ENCODE results near the gene GRID1. TPM values are rescaled to one million over a fixed set of nuclear protein-coding genes. Genes with fewer than 3 reads are reported as not detected.

The GRID1 gene
- total RNA-seq, 1 experiment from 2014 or later = not detected

DNA sequence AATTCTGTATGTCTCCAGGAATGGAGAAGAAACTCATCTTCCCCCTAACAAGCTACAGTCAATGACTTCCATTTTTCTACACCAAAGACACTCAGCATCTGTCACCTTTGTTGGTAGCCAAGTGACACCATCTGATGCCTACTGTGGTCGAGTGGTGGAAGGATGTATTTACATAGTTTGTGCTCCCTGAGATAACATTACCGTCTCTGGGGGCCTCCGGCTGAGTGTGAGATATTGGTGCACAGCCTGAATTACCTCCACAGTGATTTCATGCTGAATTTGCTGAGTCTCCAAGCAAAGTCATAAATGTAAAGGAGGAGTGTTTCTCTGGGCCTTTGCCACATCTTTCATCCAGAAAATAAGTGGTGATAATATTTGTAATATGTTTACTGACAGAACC, 114.0 kb downstream of the GRID1 start:
- BruUV-seq (replicated peaks) = no TSS peak
- CTCF ChIA-PET = no interaction called here
- no peaks in the 10 kb centered on the region for H3K36me3 Mint-ChIP-seq (ENCODE audit: insufficient read depth, unreplicated experiment)
- H3K4me3 Mint-ChIP-seq (ENCODE audit: low read depth, unreplicated experiment) = no peak overlapping the region
- no peak overlapping the region for H3K27ac Mint-ChIP-seq (ENCODE audit: unreplicated experiment)
- H3K9me3 Mint-ChIP-seq (ENCODE audit: low read depth, unreplicated experiment) = no peaks in the 10 kb centered on the region
- DNase-seq = no peak
- H3K27me3 Mint-ChIP-seq (ENCODE audit: unreplicated experiment) = peaks cover 56% of the 10 kb centered on the region
- H3K4me1 Mint-ChIP-seq (ENCODE audit: low read depth, unreplicated experiment) = peaks cover 9% of the 10 kb centered on the region
- intact Hi-C loops (cut with micrococcal nuclease; ENCODE audit: unreplicated experiment) = no loop called here
- TF ChIP-seq, protein P1, sequence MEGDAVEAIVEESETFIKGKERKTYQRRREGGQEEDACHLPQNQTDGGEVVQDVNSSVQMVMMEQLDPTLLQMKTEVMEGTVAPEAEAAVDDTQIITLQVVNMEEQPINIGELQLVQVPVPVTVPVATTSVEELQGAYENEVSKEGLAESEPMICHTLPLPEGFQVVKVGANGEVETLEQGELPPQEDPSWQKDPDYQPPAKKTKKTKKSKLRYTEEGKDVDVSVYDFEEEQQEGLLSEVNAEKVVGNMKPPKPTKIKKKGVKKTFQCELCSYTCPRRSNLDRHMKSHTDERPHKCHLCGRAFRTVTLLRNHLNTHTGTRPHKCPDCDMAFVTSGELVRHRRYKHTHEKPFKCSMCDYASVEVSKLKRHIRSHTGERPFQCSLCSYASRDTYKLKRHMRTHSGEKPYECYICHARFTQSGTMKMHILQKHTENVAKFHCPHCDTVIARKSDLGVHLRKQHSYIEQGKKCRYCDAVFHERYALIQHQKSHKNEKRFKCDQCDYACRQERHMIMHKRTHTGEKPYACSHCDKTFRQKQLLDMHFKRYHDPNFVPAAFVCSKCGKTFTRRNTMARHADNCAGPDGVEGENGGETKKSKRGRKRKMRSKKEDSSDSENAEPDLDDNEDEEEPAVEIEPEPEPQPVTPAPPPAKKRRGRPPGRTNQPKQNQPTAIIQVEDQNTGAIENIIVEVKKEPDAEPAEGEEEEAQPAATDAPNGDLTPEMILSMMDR (IDR thresholded peaks at IDR 0.05; ENCODE audit: unreplicated experiment) = no peak

DNA sequence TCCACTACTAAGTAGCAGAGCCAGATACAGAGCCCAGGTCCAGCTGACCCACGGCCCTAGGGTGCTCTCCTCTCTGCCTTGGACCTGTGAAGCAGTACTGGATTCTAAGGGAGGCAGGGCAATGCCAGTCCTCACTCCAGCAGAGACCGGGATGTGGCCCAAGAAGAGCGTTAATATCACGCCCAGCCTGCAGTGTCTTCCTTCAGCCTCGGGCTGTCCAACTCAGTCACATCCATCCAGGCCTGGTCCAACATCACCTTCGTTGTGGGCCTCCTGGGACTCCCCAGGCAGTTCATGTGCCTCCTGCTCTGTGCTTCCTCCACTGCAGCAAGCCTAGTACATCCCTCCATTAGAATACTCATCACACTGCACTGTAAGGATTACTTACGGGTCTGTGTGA, 114.5 kb downstream of the GRID1 start:
- no TSS peak for BruUV-seq (replicated peaks)
- Mint-ChIP-seq H3K36me3 (ENCODE audit: insufficient read depth, unreplicated experiment) (no peaks in the 10 kb centered on the region), H3K4me1 (ENCODE audit: low read depth, unreplicated experiment) (peaks cover 9% of the 10 kb centered on the region), H3K27me3 (ENCODE audit: unreplicated experiment) (peaks cover 56% of the 10 kb centered on the region), H3K27ac (ENCODE audit: unreplicated experiment) (no peak overlapping the region), H3K4me3 (ENCODE audit: low read depth, unreplicated experiment) (no peak overlapping the region), H3K9me3 (ENCODE audit: low read depth, unreplicated experiment) (no peaks in the 10 kb centered on the region)
- DNase-seq = no peak
- CTCF ChIA-PET = no interaction called here
- TF ChIP-seq, protein P1 (IDR thresholded peaks at IDR 0.05; ENCODE audit: unreplicated experiment) = no peak
- intact Hi-C loops (cut with micrococcal nuclease; ENCODE audit: unreplicated experiment) = no loop called here

DNA sequence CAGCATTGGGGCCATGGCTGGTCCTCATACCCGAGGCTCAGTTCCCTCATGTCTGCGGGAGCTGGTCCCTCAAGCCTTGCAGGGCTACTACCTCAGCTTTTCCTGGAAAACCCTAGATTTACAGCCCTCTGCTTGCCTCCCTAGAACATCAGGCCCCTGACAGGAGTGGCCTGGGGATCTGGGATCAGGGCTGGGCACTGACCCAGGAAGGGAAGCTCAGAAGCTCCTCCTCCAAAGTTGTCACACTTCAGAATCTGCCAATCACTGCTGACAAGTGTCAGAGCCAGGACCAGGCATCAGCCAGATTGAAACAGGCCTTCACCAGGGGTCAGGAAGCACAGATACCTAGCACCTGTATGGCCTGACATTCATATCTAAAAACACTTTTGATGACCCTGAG, 115.2 kb downstream of the GRID1 start:
- Mint-ChIP-seq H3K4me3 (ENCODE audit: low read depth, unreplicated experiment) (no peak overlapping the region), H3K27me3 (ENCODE audit: unreplicated experiment) (peaks cover 56% of the 10 kb centered on the region), H3K36me3 (ENCODE audit: insufficient read depth, unreplicated experiment) (no peaks in the 10 kb centered on the region), H3K9me3 (ENCODE audit: low read depth, unreplicated experiment) (no peaks in the 10 kb centered on the region), H3K27ac (ENCODE audit: unreplicated experiment) (no peak overlapping the region), H3K4me1 (ENCODE audit: low read depth, unreplicated experiment) (peaks cover 9% of the 10 kb centered on the region)
- DNase-seq = no peak
- TF ChIP-seq, protein P1 (IDR thresholded peaks at IDR 0.05; ENCODE audit: unreplicated experiment) = no peak
- intact Hi-C loops (cut with micrococcal nuclease; ENCODE audit: unreplicated experiment) = no loop called here
- CTCF ChIA-PET = no interaction called here
- BruUV-seq (replicated peaks) = no TSS peak

DNA sequence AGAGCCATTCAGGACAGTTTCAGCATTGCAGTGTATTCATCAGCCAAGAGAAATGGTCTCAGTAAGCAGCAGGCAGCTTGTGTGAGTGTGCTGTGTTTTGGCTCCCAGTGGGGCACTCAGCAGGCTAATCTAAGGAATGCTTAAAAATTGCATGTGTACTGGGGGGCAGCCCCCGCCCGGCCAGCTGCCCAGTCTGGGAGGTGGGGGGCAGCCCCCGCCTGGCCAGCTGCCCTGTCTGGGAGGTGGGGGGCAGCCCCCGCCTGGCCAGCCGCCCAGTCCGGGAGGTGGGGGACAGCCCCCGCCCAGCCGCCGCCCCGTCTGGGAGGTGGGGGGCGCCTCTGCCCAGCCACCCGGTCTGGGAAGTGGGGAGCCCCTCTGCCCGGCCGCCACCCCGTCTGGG, 116.2 kb downstream of the GRID1 start:
- CTCF ChIA-PET = no interaction called here
- Mint-ChIP-seq H3K4me3 (ENCODE audit: low read depth, unreplicated experiment) (no peak overlapping the region), H3K27me3 (ENCODE audit: unreplicated experiment) (peaks cover 49% of the 10 kb centered on the region), H3K36me3 (ENCODE audit: insufficient read depth, unreplicated experiment) (no peaks in the 10 kb centered on the region), H3K4me1 (ENCODE audit: low read depth, unreplicated experiment) (peaks cover 9% of the 10 kb centered on the region), H3K27ac (ENCODE audit: unreplicated experiment) (no peak overlapping the region), H3K9me3 (ENCODE audit: low read depth, unreplicated experiment) (no peaks in the 10 kb centered on the region)
- no TSS peak for BruUV-seq (replicated peaks)
- no peak for DNase-seq
- TF ChIP-seq, protein P1 (IDR thresholded peaks at IDR 0.05; ENCODE audit: unreplicated experiment) = no peak
- intact Hi-C loops (cut with micrococcal nuclease; ENCODE audit: unreplicated experiment) = no loop called here

DNA sequence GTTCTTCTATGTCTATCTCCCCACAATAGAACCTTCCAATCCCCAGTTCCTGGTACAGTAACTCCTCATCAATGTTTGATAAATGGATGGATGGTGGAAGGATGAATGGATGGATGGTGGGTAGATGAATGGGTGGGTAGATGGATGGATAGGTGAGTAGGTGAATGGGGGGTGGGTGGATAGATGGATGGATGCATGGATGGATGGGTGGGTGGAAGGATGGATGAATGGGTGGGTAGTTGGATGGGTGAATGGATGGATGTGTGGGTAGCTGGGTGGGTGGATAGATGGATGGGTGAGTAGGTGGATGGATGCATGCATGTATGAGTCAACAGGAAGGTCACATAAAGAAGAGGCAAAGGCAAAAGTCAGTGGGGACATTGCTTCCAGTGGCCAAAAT, 116.8 kb downstream of the GRID1 start:
- no TSS peak for BruUV-seq (replicated peaks)
- DNase-seq = no peak
- Mint-ChIP-seq H3K27me3 (ENCODE audit: unreplicated experiment) (peaks cover 47% of the 10 kb centered on the region), H3K27ac (ENCODE audit: unreplicated experiment) (no peak overlapping the region), H3K36me3 (ENCODE audit: insufficient read depth, unreplicated experiment) (no peaks in the 10 kb centered on the region), H3K9me3 (ENCODE audit: low read depth, unreplicated experiment) (no peaks in the 10 kb centered on the region), H3K4me1 (ENCODE audit: low read depth, unreplicated experiment) (peaks cover 9% of the 10 kb centered on the region), H3K4me3 (ENCODE audit: low read depth, unreplicated experiment) (no peak overlapping the region)
- intact Hi-C loops (cut with micrococcal nuclease; ENCODE audit: unreplicated experiment) = no loop called here
- CTCF ChIA-PET = no interaction called here
- TF ChIP-seq, protein P1 (IDR thresholded peaks at IDR 0.05; ENCODE audit: unreplicated experiment) = no peak
